TTC549 (cell line): Measurements from ENCODE around the gene ZNF726.
"Not testable (repeated sequence)": the region's sequence is repeated elsewhere in the genome, so short reads cannot be mapped to it uniquely, and the experiment has no call there.

Source experiments
- FAIRE-seq: peaks from 2 replicates; lab custom pipeline; 2012; peaks lifted over from hg19 to GRCh38; lab: Jason Lieb, UNC

Gene ZNF726

GRCh38 chr19:23914402-23915286 is at the start of gene ZNF726:
ZNF726 (plus strand) TSS chr19:23914886; CDS start chr19:23914995, 109 bp downstream.
- FAIRE-seq: no peak

GRCh38 chr19:23867895-23868294 is 46.8 kb upstream of the ZNF726 start:
- no peak for FAIRE-seq

GRCh38 chr19:23868630-23869029 is 46.1 kb upstream of the ZNF726 start:
- no peak for FAIRE-seq

- FAIRE-seq: no peak
These were observed 42.3 kb upstream of the ZNF726 start for GRCh38 chr19:23872282-23872919.

- no peak for FAIRE-seq
These were observed 38.4 kb upstream of the ZNF726 start for GRCh38 chr19:23876261-23876660.

GRCh38 chr19:23876756-23877155 is 37.9 kb upstream of the ZNF726 start:
- FAIRE-seq: not testable (repeated sequence)

- no peak for FAIRE-seq
These were observed 32.2 kb upstream of the ZNF726 start for GRCh38 chr19:23882493-23882892.

GRCh38 chr19:23884363-23884762 is 30.3 kb upstream of the ZNF726 start:
- no peak for FAIRE-seq

GRCh38 chr19:23887642-23888041 is 27.0 kb upstream of the ZNF726 start:
- FAIRE-seq: no peak

- FAIRE-seq: not testable (repeated sequence)
These were observed 18.6 kb upstream of the ZNF726 start for GRCh38 chr19:23896096-23896495.

- FAIRE-seq: no peak
These were observed 17.8 kb upstream of the ZNF726 start for GRCh38 chr19:23896912-23897311.

GRCh38 chr19:23901360-23901759 is 13.3 kb upstream of the ZNF726 start:
- FAIRE-seq: no peak

GRCh38 chr19:23904406-23904805 is 10.3 kb upstream of the ZNF726 start:
- no peak for FAIRE-seq

GRCh38 chr19:23905771-23906170 is 8.9 kb upstream of the ZNF726 start:
- no peak for FAIRE-seq

GRCh38 chr19:23906835-23907234 is 7.9 kb upstream of the ZNF726 start:
- FAIRE-seq: no peak

- no peak for FAIRE-seq
These were observed 6.5 kb upstream of the ZNF726 start for GRCh38 chr19:23908165-23908564.

- FAIRE-seq: no peak
These were observed 5.5 kb upstream of the ZNF726 start for GRCh38 chr19:23909222-23909621.

GRCh38 chr19:23913931-23914330 is 755 bp upstream of the ZNF726 start:
- FAIRE-seq: no peak

GRCh38 chr19:23916991-23917390 is 2.3 kb downstream of the ZNF726 start:
- FAIRE-seq: no peak

- FAIRE-seq: no peak
These were observed 3.2 kb downstream of the ZNF726 start for GRCh38 chr19:23917856-23918255.

- FAIRE-seq: no peak
These were observed 10.6 kb downstream of the ZNF726 start for GRCh38 chr19:23925285-23925684.

- FAIRE-seq: no peak
These were observed 18.2 kb downstream of the ZNF726 start for GRCh38 chr19:23932878-23933277.

GRCh38 chr19:23937031-23937430 is 22.3 kb downstream of the ZNF726 start:
- FAIRE-seq: not testable (repeated sequence)

- no peak for FAIRE-seq
These were observed 28.7 kb downstream of the ZNF726 start for GRCh38 chr19:23943411-23943810.
